Activated CD8-positive, alpha-beta T cell treated with anti-CD3 and anti-CD28 coated beads, Interleukin-2, amount 10 ng/mL, durations not matched to agents 7 days and 5 days (primary cell): Measurements from ENCODE around the gene CDK5RAP3. TPM values are rescaled to one million over a fixed set of nuclear protein-coding genes. Genes with fewer than 3 reads are reported as not detected.

ENCODE experiments used
- ATAC-seq: fragments of 150-1000 bp; cut with Tn5 transposase; one replicate; pipeline ENCODE4 v1.10.0; 2021; ENCODE audit warnings: moderate library complexity
- CTCF ChIA-PET: fragments of 350-600 bp; sonication (Branson Sonifier 250); formaldehyde crosslinking; loops from one replicate; lab custom pipeline; 2021; ENCODE audit warnings: antibody characterized with exemption; lab: Charles Lee
- POLR2A ChIA-PET: fragments of 350-600 bp; sonication (Branson Sonifier 250); formaldehyde crosslinking; loops from one replicate; lab custom pipeline; 2021; ENCODE audit warnings: antibody characterized with exemption; lab: Charles Lee
- DNase-seq: peaks from one replicate; pipeline ENCODE4 v3.0.0-alpha.2; 2020
- H3K27ac Mint-ChIP-seq: one replicate; pipeline ENCODE4 v1.8.0; 2021; ENCODE audit warnings: mild to moderate bottlenecking, mixed read lengths
- H3K27me3 Mint-ChIP-seq: one replicate; pipeline ENCODE4 v1.8.0; 2021; ENCODE audit warnings: low read depth, mixed read lengths
- H3K36me3 Mint-ChIP-seq: one replicate; pipeline ENCODE4 v1.8.0; 2021; ENCODE audit warnings: low read depth, mixed read lengths
- H3K4me1 Mint-ChIP-seq: one replicate; pipeline ENCODE4 v1.8.0; 2021; ENCODE audit warnings: low read depth, mixed read lengths
- H3K4me3 Mint-ChIP-seq: one replicate; pipeline ENCODE4 v1.8.0; 2021; ENCODE audit warnings: mild to moderate bottlenecking, mixed read lengths
- H3K9me3 Mint-ChIP-seq: one replicate; pipeline ENCODE4 v1.8.0; 2022; ENCODE audit warnings: mixed read lengths; ENCODE audit not compliant: insufficient read depth
- total RNA-seq, 2 experiments: library from RNA; stranded (reverse); gene quantifications; one replicate each; pipeline ENCODE4 v1.2.3, GENCODE V29; 2021

The CDK5RAP3 gene
- total RNA-seq, 2 experiments from 2014 or later, result 186 to 196 TPM

GRCh38 chr17:48025040-48025903 is 54.4 kb downstream of the CDK5RAP3 start:
- DNase-seq (peak; percentile 98), ATAC-seq (peak; percentile 92)
- CTCF ChIA-PET, result interaction anchor here (0.7 to 5.1 kb wide), 42 partner anchors 8 to 601 kb away, joined by 3 to 113 read pairs (median 7); partner anchors contain the start of genes CDK5RAP3, COPZ2, HOXB5 and HOXB9
- Mint-ChIP-seq H3K4me1 (peaks cover 33% of the 10 kb centered on the region), H3K27ac (peak overlapping the region; percentile 71), H3K36me3 (no peaks in the 10 kb centered on the region), H3K4me3 (peak overlapping the region; percentile 80), H3K27me3 (peaks cover 17% of the 10 kb centered on the region), H3K9me3 (no peaks in the 10 kb centered on the region)
- POLR2A ChIA-PET, result interaction anchor here (0.9 to 1.7 kb wide), 4 partner anchors 24 to 51 kb away, joined by 3 to 6 read pairs (median 4); partner anchors contain the start of gene NFE2L1

- DNase-seq (no peak), ATAC-seq (no peak)
- Mint-ChIP-seq H3K27ac (no peak overlapping the region), H3K4me1 (peaks cover 33% of the 10 kb centered on the region), H3K27me3 (peaks cover 16% of the 10 kb centered on the region), H3K4me3 (peak overlapping the region; percentile 80), H3K36me3 (no peaks in the 10 kb centered on the region), H3K9me3 (no peaks in the 10 kb centered on the region)
- POLR2A ChIA-PET, result interaction anchor here (0.9 to 1.7 kb wide), 4 partner anchors 23 to 50 kb away, joined by 3 to 6 read pairs (median 4); partner anchors contain the start of gene NFE2L1
- CTCF ChIA-PET, result interaction anchor here (0.7 to 5.1 kb wide), 47 partner anchors 9 to 600 kb away, joined by 3 to 113 read pairs (median 7); partner anchors contain the start of genes CDK5RAP3, COPZ2, HOXB5 and HOXB9
Measured at GRCh38 chr17:48025904-48026501, 55.1 kb downstream of the CDK5RAP3 start.

GRCh38 chr17:48026502-48027321 is 55.8 kb downstream of the CDK5RAP3 start:
- H3K27me3 Mint-ChIP-seq, result peaks cover 13% of the 10 kb centered on the region
- no peaks in the 10 kb centered on the region for H3K9me3 Mint-ChIP-seq
- no peak overlapping the region for H3K27ac Mint-ChIP-seq
- no peaks in the 10 kb centered on the region for H3K36me3 Mint-ChIP-seq
- H3K4me3 Mint-ChIP-seq, result no peak overlapping the region
- DNase-seq, result peak; percentile 88
- H3K4me1 Mint-ChIP-seq, result peaks cover 33% of the 10 kb centered on the region
- ChIA-PET CTCF (interaction anchor here (0.7 to 5.1 kb wide), 37 partner anchors 10 to 598 kb away, joined by 3 to 113 read pairs (median 7); partner anchors contain the start of genes CDK5RAP3, COPZ2, HOXB5 and NFE2L1), POLR2A (interaction anchor here (0.9 to 1.7 kb wide), 4 partner anchors 22 to 49 kb away, joined by 3 to 6 read pairs (median 4); partner anchors contain the start of gene NFE2L1)
- ATAC-seq, result peak; percentile 20

- H3K9me3 Mint-ChIP-seq, result no peaks in the 10 kb centered on the region
- H3K27me3 Mint-ChIP-seq, result peaks cover 12% of the 10 kb centered on the region
- DNase-seq (no peak), ATAC-seq (no peak)
- peaks cover 33% of the 10 kb centered on the region for H3K4me1 Mint-ChIP-seq
- no peak overlapping the region for H3K27ac Mint-ChIP-seq
- H3K4me3 Mint-ChIP-seq, result no peak overlapping the region
- POLR2A ChIA-PET, result no interaction called here
- no peaks in the 10 kb centered on the region for H3K36me3 Mint-ChIP-seq
- CTCF ChIA-PET, result interaction anchor here (0.7 to 5.1 kb wide), 28 partner anchors 9 to 597 kb away, joined by 3 to 113 read pairs (median 8); partner anchors contain the start of genes COPZ2, HOXB5, NFE2L1 and SNX11
Measured at GRCh38 chr17:48027322-48027981, 56.5 kb downstream of the CDK5RAP3 start.

GRCh38 chr17:48028736-48029135 is 57.8 kb downstream of the CDK5RAP3 start:
- ChIA-PET POLR2A (interaction anchor here (0.6 to 1.0 kb wide), 2 partner anchors 20 to 31 kb away, joined by 3 to 4 read pairs; no protein-coding TSS in a partner anchor), CTCF (interaction anchor here (0.7 to 5.1 kb wide), 2 partner anchors 17 to 46 kb away, joined by 3 to 113 read pairs; partner anchors contain the start of gene NFE2L1)
- Mint-ChIP-seq H3K4me1 (peaks cover 25% of the 10 kb centered on the region), H3K27ac (no peak overlapping the region), H3K36me3 (no peaks in the 10 kb centered on the region), H3K9me3 (no peaks in the 10 kb centered on the region), H3K4me3 (no peak overlapping the region), H3K27me3 (peaks cover 16% of the 10 kb centered on the region)
- DNase-seq (no peak), ATAC-seq (no peak)

- H3K36me3 Mint-ChIP-seq, result no peaks in the 10 kb centered on the region
- no peak for DNase-seq
- no peak overlapping the region for H3K27ac Mint-ChIP-seq
- peaks cover 11% of the 10 kb centered on the region for H3K4me1 Mint-ChIP-seq
- ChIA-PET CTCF (interaction anchor here (0.7 to 1.6 kb wide), 7 partner anchors 12 to 102 kb away, joined by 3 to 7 read pairs (median 4); partner anchors contain the start of genes NFE2L1 and SNX11), POLR2A (interaction anchor here (0.7 to 0.9 kb wide), 3 partner anchors 16 to 18 kb away, joined by 3 read pairs; partner anchors contain the start of gene NFE2L1)
- H3K9me3 Mint-ChIP-seq, result no peaks in the 10 kb centered on the region
- no peak overlapping the region for H3K4me3 Mint-ChIP-seq
- ATAC-seq, result no peak
- peaks cover 16% of the 10 kb centered on the region for H3K27me3 Mint-ChIP-seq
Measured at GRCh38 chr17:48030531-48030930, 59.6 kb downstream of the CDK5RAP3 start.

Other genes with a start within 250 kb of the CDK5RAP3 start
- gene TBX21, start 237.9 kb upstream of the CDK5RAP3 start, total RNA-seq, result 10 to 100 TPM; 27.4 to 27.5 TPM
- 10 to 100 TPM; 33.0 to 33.6 TPM for gene OSBPL7, start 149.3 kb upstream of the CDK5RAP3 start, total RNA-seq
- gene MRPL10, start 139.6 kb upstream of the CDK5RAP3 start, total RNA-seq, result 10 to 100 TPM; 37.9 to 41.6 TPM
- gene LRRC46, start 139.4 kb upstream of the CDK5RAP3 start, total RNA-seq, result under 1 TPM; 0.82 to 0.97 TPM
- 10 to 100 TPM; 24.1 to 24.8 TPM for gene SCRN2, start 129.8 kb upstream of the CDK5RAP3 start, total RNA-seq
- gene SP6, start 120.0 kb upstream of the CDK5RAP3 start, total RNA-seq, result under 1 TPM in 1 of 2 experiments, not detected in 1; 0.05 TPM
- gene SP2, start 74.9 kb upstream of the CDK5RAP3 start, total RNA-seq, result 10 to 100 TPM; 23.7 to 24.5 TPM
- gene PNPO, start 29.5 kb upstream of the CDK5RAP3 start, total RNA-seq, result 10 to 100 TPM; 37.9 to 44.0 TPM
- gene PRR15L, start 13.2 kb upstream of the CDK5RAP3 start, total RNA-seq, result not detected
- gene COPZ2, start 66.7 kb downstream of the CDK5RAP3 start, total RNA-seq, result 1 to 10 TPM; 5.1 to 5.5 TPM
- 10 to 100 TPM; 44.1 to 50.7 TPM for gene NFE2L1, start 77.2 kb downstream of the CDK5RAP3 start, total RNA-seq
- gene CBX1, start 130.4 kb downstream of the CDK5RAP3 start, total RNA-seq, result 10 to 100 TPM; 68.2 to 70.3 TPM
- gene SNX11, start 136.7 kb downstream of the CDK5RAP3 start, total RNA-seq, result 10 to 100 TPM; 33.3 to 34.2 TPM